GM15510 (cell line): ENCODE measurements around the gene HAX1.

Experiments used
- POLR2A ChIP-seq: IDR thresholded peaks from 3 replicates; pipeline ENCODE4 v1.6.1; 2011; ENCODE audit warnings: borderline replicate concordance; ENCODE audit not compliant: insufficient read length; ENCODE audit errors: extremely low read depth

Gene HAX1

GRCh38 chr1:154272217-154272998, at the start of gene HAX1:
Gene HAX1 (plus strand): TSS chr1:154272629. CDS start chr1:154272724, 95 bp downstream.
- TF ChIP-seq POLR2A = peak; percentile 80

GRCh38 chr1:154222918-154223317, 49.5 kb upstream of the HAX1 start:
- TF ChIP-seq POLR2A = no peak

DNA sequence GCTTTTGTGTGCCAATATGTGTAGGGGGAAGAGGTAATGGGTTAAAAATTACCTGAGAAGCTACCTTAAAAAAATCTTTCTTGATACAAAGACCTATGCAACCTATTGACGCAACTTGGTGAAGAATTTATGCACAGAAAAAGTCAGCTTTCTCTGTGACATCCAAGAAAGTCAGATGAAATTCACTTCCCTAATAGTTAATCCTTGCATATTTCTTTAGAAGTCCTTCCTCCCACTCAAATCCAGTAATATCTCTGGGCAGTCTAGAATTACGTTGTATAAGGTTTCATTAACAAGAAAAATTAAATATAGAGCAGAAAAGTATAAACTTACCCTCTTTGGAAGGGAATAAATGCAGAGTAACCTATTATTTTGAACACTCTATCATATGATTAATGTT, 48.8 kb upstream of the HAX1 start:
- no peak for TF ChIP-seq POLR2A

- TF ChIP-seq POLR2A = no peak
Observed at GRCh38 chr1:154225370-154225769, 47.1 kb upstream of the HAX1 start.

DNA sequence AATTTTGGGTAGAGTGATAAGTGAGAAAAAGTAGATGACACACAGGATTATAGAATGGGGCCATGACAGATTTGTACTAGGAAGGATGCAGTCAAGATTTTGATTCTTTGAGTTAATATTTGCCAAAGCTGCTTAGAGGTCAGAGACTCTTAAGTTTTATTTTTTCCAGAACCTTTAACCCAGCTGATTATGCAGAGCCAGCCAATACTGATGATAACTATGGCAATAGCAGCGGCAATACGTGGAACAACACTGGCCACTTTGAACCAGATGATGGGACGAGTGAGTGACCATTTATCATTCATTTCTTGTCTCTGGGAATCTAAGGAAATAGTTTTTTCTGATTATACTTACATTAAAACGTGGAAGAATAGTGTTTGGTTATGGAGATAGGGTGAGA, 35.6 kb upstream of the HAX1 start:
- TF ChIP-seq POLR2A = no peak

DNA sequence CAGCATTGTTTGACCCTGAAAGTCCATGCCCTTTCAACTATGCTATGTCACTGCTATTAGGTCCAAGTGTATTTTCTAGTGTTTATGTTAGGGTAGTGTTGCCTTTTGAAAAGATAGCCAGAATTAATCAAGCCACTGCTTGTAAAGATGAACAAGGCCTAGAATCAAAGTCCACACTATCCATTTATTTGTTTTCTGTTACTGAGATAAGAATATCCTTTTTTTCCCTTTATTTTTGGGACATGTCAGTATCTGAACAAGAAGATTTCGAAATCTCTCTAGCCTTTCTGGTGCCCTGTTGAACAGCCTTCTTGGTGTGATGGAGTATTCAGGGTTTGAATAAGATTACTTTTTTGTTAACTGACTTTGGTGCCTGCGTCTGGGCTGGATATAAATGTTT, 35.0 kb upstream of the HAX1 start:
- no peak for TF ChIP-seq POLR2A

DNA sequence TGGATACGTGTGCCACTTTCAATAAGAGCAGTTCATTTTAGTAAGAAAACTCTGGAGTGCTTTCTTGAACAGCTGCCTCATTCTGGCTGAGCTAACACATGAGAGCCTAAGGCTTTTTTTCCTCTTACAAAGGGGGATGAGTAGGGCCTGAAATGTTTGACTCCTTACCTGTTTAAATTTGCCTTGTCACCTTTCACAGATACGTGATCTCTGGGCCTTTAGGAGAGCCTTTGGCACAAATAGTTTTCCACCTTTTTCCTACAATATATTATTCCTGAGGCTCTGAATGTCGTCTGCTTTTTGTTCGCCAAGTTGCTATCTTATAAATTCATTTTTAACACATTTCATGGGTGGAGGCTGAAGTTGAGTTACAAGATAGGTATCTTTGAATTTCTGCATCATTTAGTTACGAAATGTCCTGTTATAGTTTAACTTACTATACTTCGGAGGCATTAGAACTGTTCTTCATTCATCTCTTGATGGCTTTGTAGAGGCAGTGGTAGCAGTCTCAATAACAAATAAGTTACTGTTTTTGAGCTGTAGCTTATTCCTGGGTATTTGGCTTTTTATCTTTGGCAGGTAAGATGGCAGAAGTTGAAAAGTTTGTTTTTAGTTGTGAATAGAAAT, 34.4 kb upstream of the HAX1 start:
- no peak for TF ChIP-seq POLR2A

DNA sequence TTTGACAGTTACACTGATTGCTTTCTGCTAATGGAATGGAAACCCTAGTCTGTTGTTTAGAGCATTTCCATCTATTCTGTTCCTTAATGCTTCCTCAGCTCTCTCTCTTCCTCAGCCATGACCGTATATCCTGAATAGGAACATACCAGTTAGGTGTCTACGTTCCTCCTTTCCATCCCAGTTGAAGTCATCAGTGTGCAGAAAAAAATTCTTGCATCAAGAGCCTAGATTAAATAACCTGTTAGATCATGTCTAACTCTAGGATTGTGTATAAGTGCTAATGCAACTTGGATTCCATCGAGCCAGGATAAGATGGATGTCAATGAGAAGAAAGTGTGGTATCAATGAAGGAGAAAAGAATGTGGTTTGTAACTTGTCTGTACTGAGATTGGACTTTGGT, 32.9 kb upstream of the HAX1 start:
- TF ChIP-seq POLR2A = no peak

DNA sequence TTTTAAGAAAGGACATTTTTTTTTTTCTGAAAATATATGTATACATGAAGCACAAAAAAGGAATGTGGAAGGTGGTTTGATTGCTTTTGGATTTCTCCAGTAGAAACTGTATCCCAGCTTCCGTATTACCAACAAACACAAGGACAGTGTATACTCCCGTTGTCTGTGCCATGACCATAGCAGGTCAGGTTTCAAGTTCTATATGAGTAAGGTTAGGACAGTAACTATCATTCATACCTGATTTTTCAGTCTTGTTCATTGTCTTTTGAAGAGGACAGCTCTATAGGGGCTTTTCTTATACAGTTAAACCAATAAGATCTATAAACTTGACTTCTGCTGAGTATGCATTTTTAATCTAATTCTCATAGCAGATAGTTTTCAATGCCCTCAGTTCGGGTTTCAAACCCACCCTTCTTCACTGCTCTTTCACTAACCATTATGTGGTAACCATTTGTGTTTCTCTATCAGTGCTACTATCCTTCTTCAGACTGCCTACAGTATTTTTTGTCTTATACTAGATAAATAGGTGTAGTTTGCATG, 32.1 kb upstream of the HAX1 start:
- TF ChIP-seq POLR2A = no peak

- TF ChIP-seq POLR2A = no peak
Observed at GRCh38 chr1:154241703-154242351, 30.6 kb upstream of the HAX1 start.

DNA sequence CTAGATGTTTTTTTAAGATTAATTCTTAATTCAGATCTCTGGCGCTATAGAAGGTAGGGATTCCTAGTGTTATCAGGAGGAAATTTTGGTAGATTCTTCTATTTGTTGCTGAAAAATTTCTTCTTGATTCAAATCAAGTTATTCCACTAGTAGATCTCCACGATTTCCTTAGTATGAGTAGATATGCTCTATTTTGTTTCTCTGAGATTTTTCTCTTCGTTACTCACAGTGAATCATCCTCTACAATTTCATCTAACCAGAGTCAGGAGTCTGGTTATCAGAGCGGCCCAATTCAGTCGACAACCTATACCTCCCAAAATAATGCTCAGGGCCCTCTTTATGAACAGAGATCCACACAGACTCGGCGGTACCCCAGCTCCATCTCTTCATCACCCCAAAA, 18.8 kb upstream of the HAX1 start:
- TF ChIP-seq POLR2A = no peak

DNA sequence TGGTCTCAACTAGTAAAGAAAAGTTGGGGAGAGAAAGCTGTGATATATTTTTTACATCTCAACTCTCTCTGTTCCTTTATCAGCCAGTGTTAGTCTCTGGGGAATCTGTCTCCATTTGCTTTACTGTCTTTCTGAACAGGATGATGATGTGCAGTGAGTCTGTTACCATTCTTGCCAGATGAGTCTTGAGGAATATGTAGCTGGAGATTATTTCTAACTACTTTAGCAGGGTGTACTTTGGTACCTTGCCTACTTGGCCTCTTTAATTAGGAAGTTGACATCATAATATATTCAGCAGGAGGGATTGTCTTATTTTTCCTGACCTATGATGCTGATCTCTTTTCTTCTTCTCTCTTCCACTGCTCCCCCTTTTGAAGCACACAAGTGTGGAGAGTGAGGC, 15.7 kb upstream of the HAX1 start:
- TF ChIP-seq POLR2A = no peak

GRCh38 chr1:154258784-154259183, 13.6 kb upstream of the HAX1 start:
- no peak for TF ChIP-seq POLR2A

- no peak for TF ChIP-seq POLR2A
Observed at GRCh38 chr1:154260127-154260526, 12.3 kb upstream of the HAX1 start.
